ENCODE data around the gene SPN. TPM values are rescaled to one million over a fixed set of nuclear protein-coding genes. Genes with fewer than 3 reads are reported as not detected.
"Not testable (repeated sequence)": the region's sequence is repeated elsewhere in the genome, so short reads cannot be mapped to it uniquely, and the experiment has no call there.

Gene SPN
- total RNA-seq, 2 donors from 2014 or later: 137 to 173 TPM

- H3K27me3 Mint-ChIP-seq: no peaks in the 10 kb centered on the region
- H3K4me3 Mint-ChIP-seq: peak overlapping the region; percentile 69
- no peaks in the 10 kb centered on the region for H3K36me3 Mint-ChIP-seq (ENCODE audit: low read depth)
- ATAC-seq (replicated peaks): no peak
- H3K9me3 Mint-ChIP-seq: no peaks in the 10 kb centered on the region
- no peak overlapping the region for H3K27ac Mint-ChIP-seq
- H3K4me1 Mint-ChIP-seq: peaks cover 10% of the 10 kb centered on the region
These were observed 17.1 kb downstream of the SPN start for GRCh38 chr16:29680180-29680598.

- Mint-ChIP-seq H3K27ac (no peak overlapping the region), H3K4me3 (no peak overlapping the region), H3K27me3 (no peaks in the 10 kb centered on the region), H3K4me1 (peaks cover 15% of the 10 kb centered on the region), H3K36me3 (ENCODE audit: low read depth) (no peaks in the 10 kb centered on the region), H3K9me3 (no peaks in the 10 kb centered on the region)
- ATAC-seq (replicated peaks): no peak
These were observed 20.6 kb downstream of the SPN start for GRCh38 chr16:29683543-29684090.

- H3K9me3 Mint-ChIP-seq: no peaks in the 10 kb centered on the region
These were observed 21.6 kb downstream of the SPN start for GRCh38 chr16:29684679-29685078.

DNA sequence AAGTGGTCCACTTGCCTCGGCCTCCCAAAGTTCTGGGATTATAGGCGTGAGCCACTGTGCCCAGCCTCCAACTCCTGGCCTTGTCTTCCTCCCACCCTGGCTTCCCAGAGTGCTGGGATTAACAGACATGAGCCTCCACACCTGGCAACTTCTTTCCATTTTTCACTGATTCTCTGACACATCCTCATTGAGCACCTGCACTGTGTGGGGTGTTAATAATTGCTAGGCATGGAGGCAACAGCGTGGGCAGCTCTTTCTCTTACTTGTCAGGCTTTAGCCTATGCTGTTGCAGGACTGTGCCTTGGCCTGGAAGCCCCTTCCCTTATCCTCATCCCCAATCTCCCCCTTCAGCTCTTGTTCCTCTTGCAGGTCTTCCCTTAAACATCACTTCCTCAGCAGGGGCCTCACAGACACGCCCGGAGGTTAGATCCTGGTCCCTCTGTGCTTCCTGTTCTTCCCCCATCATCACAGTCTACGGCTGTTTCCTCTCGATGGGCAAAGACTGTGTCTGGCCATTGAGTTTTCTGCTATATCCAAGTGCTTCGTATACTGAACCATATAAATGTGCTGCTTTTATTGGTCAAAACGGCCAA lies 23.8 kb downstream of the SPN start:
- Mint-ChIP-seq H3K9me3 (no peaks in the 10 kb centered on the region), H3K27ac (no peak overlapping the region), H3K4me1 (peaks cover 8% of the 10 kb centered on the region), H3K36me3 (ENCODE audit: low read depth) (no peaks in the 10 kb centered on the region), H3K27me3 (no peaks in the 10 kb centered on the region), H3K4me3 (no peak overlapping the region)
- ATAC-seq (replicated peaks): no peak

More at GRCh38 chr16:29684679-29685078, 21.6 kb downstream of the SPN start:
- Mint-ChIP-seq H3K27ac (no peak overlapping the region), H3K4me3 (no peak overlapping the region), H3K27me3 (no peaks in the 10 kb centered on the region), H3K4me1 (peaks cover 9% of the 10 kb centered on the region), H3K36me3 (ENCODE audit: low read depth) (no peaks in the 10 kb centered on the region)
- ATAC-seq (replicated peaks): no peak

DNA sequence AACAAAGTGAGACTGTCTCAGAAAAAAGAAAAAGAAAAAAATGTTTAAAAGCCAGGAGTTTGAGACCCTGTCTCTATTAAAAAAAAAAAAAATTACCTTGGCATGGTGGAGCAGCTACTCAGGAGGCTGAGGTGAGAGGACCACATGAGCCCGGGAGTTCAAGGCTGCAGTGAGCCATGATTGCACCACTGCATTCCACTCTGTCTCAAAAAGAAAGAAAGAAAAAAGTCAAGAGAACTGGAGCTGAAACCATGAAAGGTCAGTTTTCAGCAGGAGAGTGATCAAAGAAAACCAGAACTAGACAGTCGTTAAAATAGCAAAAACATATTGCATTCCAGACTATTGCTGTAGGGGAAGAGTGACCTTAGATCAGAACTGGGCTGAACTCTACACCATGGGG lies 24.7 kb downstream of the SPN start:
- Mint-ChIP-seq H3K4me1 (peaks cover 8% of the 10 kb centered on the region), H3K27me3 (no peaks in the 10 kb centered on the region), H3K36me3 (ENCODE audit: low read depth) (no peaks in the 10 kb centered on the region), H3K4me3 (no peak overlapping the region), H3K9me3 (no peaks in the 10 kb centered on the region), H3K27ac (peak overlapping the region; percentile 18)
- no peak for ATAC-seq (replicated peaks)

GRCh38 chr16:29688172-29688571 lies 25.1 kb downstream of the SPN start:
- peak overlapping the region; percentile 18 for H3K27ac Mint-ChIP-seq

GRCh38 chr16:29689490-29690351 lies 26.7 kb downstream of the SPN start:
- H3K27me3 Mint-ChIP-seq; ATAC-seq (replicated peaks); H3K36me3 Mint-ChIP-seq (ENCODE audit: low read depth); H3K4me3 Mint-ChIP-seq; H3K27ac Mint-ChIP-seq; H3K4me1 Mint-ChIP-seq; H3K9me3 Mint-ChIP-seq: not testable (repeated sequence)

More at GRCh38 chr16:29688172-29688571, 25.1 kb downstream of the SPN start:
- H3K9me3 Mint-ChIP-seq: no peaks in the 10 kb centered on the region
- H3K36me3 Mint-ChIP-seq (ENCODE audit: low read depth): no peaks in the 10 kb centered on the region
- ATAC-seq (replicated peaks): no peak
- no peak overlapping the region for H3K4me3 Mint-ChIP-seq
- H3K27me3 Mint-ChIP-seq: no peaks in the 10 kb centered on the region
- H3K4me1 Mint-ChIP-seq: peaks cover 8% of the 10 kb centered on the region

DNA sequence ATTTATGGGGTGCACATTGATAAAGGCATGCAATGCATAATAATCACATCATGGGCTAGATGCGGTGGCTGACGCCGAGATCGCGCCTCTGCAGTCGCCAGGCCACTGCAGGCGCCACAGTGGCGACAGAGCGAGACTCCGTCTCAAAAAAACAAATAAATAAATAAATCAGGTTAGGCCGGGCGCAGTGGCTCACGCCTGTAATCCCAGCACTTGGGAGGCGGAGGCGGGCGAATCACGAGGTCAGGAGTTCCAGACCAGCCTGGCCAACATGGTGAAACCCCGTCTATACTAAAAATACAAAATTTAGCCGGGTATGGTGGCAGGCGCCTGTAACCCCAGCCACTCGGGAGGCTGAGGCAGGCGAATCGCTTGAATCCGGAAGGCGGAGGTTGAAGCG lies 29.6 kb downstream of the SPN start:
- not testable (repeated sequence) for H3K27me3 Mint-ChIP-seq; ATAC-seq (replicated peaks); H3K4me1 Mint-ChIP-seq; H3K9me3 Mint-ChIP-seq; H3K27ac Mint-ChIP-seq; H3K36me3 Mint-ChIP-seq (ENCODE audit: low read depth); H3K4me3 Mint-ChIP-seq

DNA sequence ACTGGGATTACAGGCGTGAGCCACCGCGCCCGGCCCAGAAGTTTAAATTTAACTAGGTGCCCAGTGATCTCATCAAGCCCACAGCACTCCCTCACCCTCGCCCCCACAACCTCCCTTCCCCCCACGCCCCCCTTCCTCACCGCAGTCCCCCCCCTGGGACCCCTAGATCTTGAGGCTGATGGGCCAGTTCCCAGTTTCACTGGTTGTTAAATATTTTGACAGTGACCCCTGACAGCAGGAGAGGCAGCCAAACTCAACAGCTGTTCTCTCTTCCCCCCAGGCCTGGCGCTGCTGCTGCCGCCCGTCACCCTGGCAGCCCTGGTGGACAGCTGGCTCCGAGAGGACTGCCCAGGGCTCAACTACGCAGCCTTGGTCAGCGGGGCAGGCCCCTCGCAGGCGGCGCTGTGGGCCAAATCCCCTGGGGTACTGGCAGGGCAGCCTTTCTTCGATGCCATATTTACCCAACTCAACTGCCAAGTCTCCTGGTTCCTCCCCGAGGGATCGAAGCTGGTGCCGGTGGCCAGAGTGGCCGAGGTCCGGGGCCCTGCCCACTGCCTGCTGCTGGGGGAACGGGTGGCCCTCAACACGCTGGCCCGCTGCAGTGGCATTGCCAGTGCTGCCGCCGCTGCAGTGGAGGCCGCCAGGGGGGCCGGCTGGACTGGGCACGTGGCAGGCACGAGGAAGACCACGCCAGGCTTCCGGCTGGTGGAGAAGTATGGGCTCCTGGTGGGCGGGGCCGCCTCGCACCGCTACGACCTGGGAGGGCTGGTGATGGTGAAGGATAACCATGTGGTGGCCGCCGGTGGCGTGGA lies 31.5 kb downstream of the SPN start:
- no peaks in the 10 kb centered on the region for H3K36me3 Mint-ChIP-seq (ENCODE audit: low read depth)
- no peak overlapping the region for H3K27ac Mint-ChIP-seq
- H3K4me1 Mint-ChIP-seq: no peaks in the 10 kb centered on the region
- no peak overlapping the region for H3K4me3 Mint-ChIP-seq
- no peak for ATAC-seq (replicated peaks)
- H3K27me3 Mint-ChIP-seq: no peaks in the 10 kb centered on the region
- H3K9me3 Mint-ChIP-seq: no peaks in the 10 kb centered on the region

GRCh38 chr16:29695675-29696074 lies 32.6 kb downstream of the SPN start:
- H3K9me3 Mint-ChIP-seq; H3K27me3 Mint-ChIP-seq; H3K27ac Mint-ChIP-seq; H3K4me1 Mint-ChIP-seq; H3K4me3 Mint-ChIP-seq; ATAC-seq (replicated peaks); H3K36me3 Mint-ChIP-seq (ENCODE audit: low read depth): not testable (repeated sequence)

DNA sequence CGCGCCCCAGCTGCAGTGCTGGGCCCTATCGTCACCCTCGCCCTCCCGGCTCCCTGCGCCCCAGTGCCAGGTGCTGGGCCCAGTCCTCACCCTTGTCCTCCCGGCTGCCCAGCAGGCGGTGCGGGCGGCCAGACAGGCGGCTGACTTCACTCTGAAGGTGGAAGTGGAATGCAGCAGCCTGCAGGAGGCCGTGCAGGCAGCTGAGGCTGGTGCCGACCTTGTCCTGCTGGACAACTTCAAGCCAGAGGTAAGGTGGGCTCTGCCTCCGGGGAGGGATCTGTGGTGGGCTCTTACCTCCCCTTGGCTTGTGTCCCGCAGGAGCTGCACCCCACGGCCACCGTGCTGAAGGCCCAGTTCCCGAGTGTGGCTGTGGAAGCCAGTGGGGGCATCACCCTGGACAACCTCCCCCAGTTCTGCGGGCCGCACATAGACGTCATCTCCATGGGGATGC lies 33.9 kb downstream of the SPN start:
- ATAC-seq (replicated peaks): no peak
- H3K27ac Mint-ChIP-seq: no peak overlapping the region
- no peaks in the 10 kb centered on the region for H3K9me3 Mint-ChIP-seq
- H3K4me3 Mint-ChIP-seq: no peak overlapping the region
- H3K27me3 Mint-ChIP-seq: no peaks in the 10 kb centered on the region
- peaks cover 10% of the 10 kb centered on the region for H3K4me1 Mint-ChIP-seq
- no peaks in the 10 kb centered on the region for H3K36me3 Mint-ChIP-seq (ENCODE audit: low read depth)

DNA sequence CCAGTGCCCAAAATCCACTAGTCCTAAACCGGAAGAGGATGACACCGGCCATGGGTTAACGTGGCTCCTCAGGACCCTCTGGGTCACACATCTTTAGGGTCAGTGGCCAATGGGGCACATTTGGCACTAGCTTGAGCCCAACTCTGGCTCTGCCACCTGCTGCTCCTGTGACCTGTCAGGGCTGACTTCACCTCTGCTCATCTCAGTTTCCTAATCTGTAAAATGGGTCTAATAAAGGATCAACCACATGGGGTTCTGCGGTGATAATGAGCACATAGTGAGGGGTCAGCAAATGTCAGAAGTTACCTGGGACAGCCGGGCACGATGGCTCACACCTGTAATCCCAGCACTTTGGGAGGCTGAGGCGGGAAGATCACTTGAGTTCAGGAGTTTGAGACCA lies 34.3 kb downstream of the SPN start:
- Mint-ChIP-seq H3K9me3 (no peaks in the 10 kb centered on the region), H3K4me1 (peaks cover 15% of the 10 kb centered on the region), H3K27me3 (no peaks in the 10 kb centered on the region), H3K36me3 (ENCODE audit: low read depth) (no peaks in the 10 kb centered on the region), H3K27ac (peak overlapping the region; percentile 38), H3K4me3 (no peak overlapping the region)
- no peak for ATAC-seq (replicated peaks)

DNA sequence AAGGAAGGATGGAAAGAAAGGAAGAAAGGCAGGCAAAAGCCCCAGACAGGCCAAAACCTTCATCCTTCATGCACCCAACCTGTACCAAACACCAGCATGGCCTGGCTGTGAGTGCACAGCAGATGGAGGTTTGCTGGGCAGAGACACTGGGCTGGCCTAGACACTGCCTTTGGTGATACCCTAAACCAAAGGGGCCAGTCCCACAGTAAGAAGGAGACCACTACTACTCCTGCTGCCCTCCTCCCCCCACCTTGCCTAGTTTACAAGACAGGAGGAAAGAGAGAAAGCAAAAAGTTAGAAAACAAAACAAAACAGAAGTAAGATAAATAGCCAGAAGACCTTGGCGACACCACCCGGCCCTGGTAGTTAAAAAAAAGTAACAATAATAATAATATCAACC lies 35.0 kb downstream of the SPN start:
- peaks cover 21% of the 10 kb centered on the region for H3K4me1 Mint-ChIP-seq
- H3K27me3 Mint-ChIP-seq: no peaks in the 10 kb centered on the region
- no peaks in the 10 kb centered on the region for H3K9me3 Mint-ChIP-seq
- H3K27ac Mint-ChIP-seq: peak overlapping the region; percentile 38
- ATAC-seq (replicated peaks): no peak
- H3K36me3 Mint-ChIP-seq (ENCODE audit: low read depth): no peaks in the 10 kb centered on the region
- H3K4me3 Mint-ChIP-seq: no peak overlapping the region

GRCh38 chr16:29698484-29699323 lies 35.7 kb downstream of the SPN start:
- ATAC-seq (replicated peaks): no peak
- peaks cover 21% of the 10 kb centered on the region for H3K4me1 Mint-ChIP-seq
- no peaks in the 10 kb centered on the region for H3K27me3 Mint-ChIP-seq
- no peak overlapping the region for H3K4me3 Mint-ChIP-seq
- H3K36me3 Mint-ChIP-seq (ENCODE audit: low read depth): no peaks in the 10 kb centered on the region
- H3K27ac Mint-ChIP-seq: no peak overlapping the region
- no peaks in the 10 kb centered on the region for H3K9me3 Mint-ChIP-seq

All from activated T-helper 17 cell treated with anti-CD3 and anti-CD28 coated beads, Interleukin-2, amount 50 U/mL, for 72 hours (primary cell).